WTC11 (cell line): ENCODE results near the gene ISG15. TPM values are rescaled to one million over a fixed set of nuclear protein-coding genes. Genes with fewer than 3 reads are reported as not detected.
A peak's percentile ranks its signal among the peaks of the same experiment; 100 is the strongest.

Experiments used
- ATAC-seq: fragments of 200-7000 bp; cut with Tn5 transposase; 2 replicates; pipeline ENCODE4 v1.10.0; 2021; ENCODE audit warnings: mild to moderate bottlenecking, moderate library complexity
- CTCF ChIA-PET: fragments of 300-600 bp; sonication (Branson Sonifier 250); formaldehyde crosslinking; loops from one replicate; lab custom pipeline; 2021; ENCODE audit warnings: antibody characterized with exemption; lab: Charles Lee
- POLR2A ChIA-PET: fragments of 350-600 bp; sonication (Branson Sonifier 250); formaldehyde crosslinking; loops from one replicate; lab custom pipeline; 2021; ENCODE audit warnings: antibody characterized with exemption; lab: Charles Lee
- DNase-seq: peaks from one replicate; pipeline ENCODE4 v3.0.0; 2021; ENCODE audit warnings: low spot score
- H3K27ac Mint-ChIP-seq: 2 replicates; pipeline ENCODE4 v1.8.0; 2021; ENCODE audit warnings: mixed read lengths
- H3K27me3 Mint-ChIP-seq: 2 replicates; pipeline ENCODE4 v1.8.0; 2021; ENCODE audit warnings: low read depth, mild to moderate bottlenecking, moderate library complexity, mixed read lengths
- H3K36me3 Mint-ChIP-seq: 2 replicates; pipeline ENCODE4 v1.8.0; 2021; ENCODE audit warnings: mixed read lengths
- H3K4me1 Mint-ChIP-seq: 2 replicates; pipeline ENCODE4 v1.8.0; 2022; ENCODE audit warnings: mixed read lengths
- H3K4me3 Mint-ChIP-seq: 2 replicates; pipeline ENCODE4 v1.8.0; 2021; ENCODE audit warnings: mild to moderate bottlenecking, moderate library complexity, mixed read lengths
- H3K9me3 Mint-ChIP-seq: 2 replicates; pipeline ENCODE4 v1.8.0; 2021; ENCODE audit warnings: mixed read lengths
- ATF2 ChIP-seq: sonication (generic); formaldehyde crosslinking; IDR thresholded peaks from 2 replicates; pipeline ENCODE4 v1.8.1; 2022; ENCODE audit warnings: low read depth, missing genetic modification reagents, borderline replicate concordance
- CREM ChIP-seq: sonication (generic); formaldehyde crosslinking; IDR thresholded peaks from 2 replicates; pipeline ENCODE4 v1.8.1; 2022; ENCODE audit warnings: mild to moderate bottlenecking, missing genetic modification reagents, moderate library complexity
- CTCF ChIP-seq: fragments of 200-600 bp; IDR thresholded peaks from 2 replicates; pipeline ENCODE4 v1.8.0; 2022; ENCODE audit warnings: antibody characterized with exemption
- ELF4 ChIP-seq: sonication (generic); formaldehyde crosslinking; IDR thresholded peaks from 2 replicates; pipeline ENCODE4 v1.8.1; 2022; ENCODE audit warnings: low read depth, mild to moderate bottlenecking, moderate library complexity, missing genetic modification reagents
- ETV6 ChIP-seq: sonication (generic); formaldehyde crosslinking; IDR thresholded peaks from 2 replicates; pipeline ENCODE4 v1.8.1; 2022; ENCODE audit warnings: mild to moderate bottlenecking, missing genetic modification reagents
- FOXK1 ChIP-seq: sonication (generic); formaldehyde crosslinking; IDR thresholded peaks from 2 replicates; pipeline ENCODE4 v1.8.0; 2022; ENCODE audit warnings: mild to moderate bottlenecking, moderate library complexity, missing genetic modification reagents
- MXD4 ChIP-seq: fragments of 250-450 bp; sonication (Bioruptor Pico); IDR thresholded peaks from 2 replicates; pipeline ENCODE4 v1.8.0; 2021; ENCODE audit warnings: mild to moderate bottlenecking, moderate library complexity, borderline replicate concordance
- NFE2L1 ChIP-seq: sonication (generic); formaldehyde crosslinking; IDR thresholded peaks from 2 replicates; pipeline ENCODE4 v1.8.1; 2023; ENCODE audit warnings: missing genetic modification reagents
- OVOL2 ChIP-seq: fragments of 250-450 bp; sonication (Bioruptor Pico); IDR thresholded peaks from 2 replicates; pipeline ENCODE4 v1.9.0; 2021; ENCODE audit warnings: mild to moderate bottlenecking, borderline replicate concordance
- RORB ChIP-seq: fragments of 250-450 bp; sonication (Bioruptor Pico); IDR thresholded peaks from 2 replicates; pipeline ENCODE4 v1.9.0; 2021; ENCODE audit warnings: mild to moderate bottlenecking
- TEAD1 ChIP-seq: sonication (generic); formaldehyde crosslinking; IDR thresholded peaks from 2 replicates; pipeline ENCODE4 v1.8.0; 2022; ENCODE audit warnings: mild to moderate bottlenecking, missing genetic modification reagents
- ZNF232 ChIP-seq: sonication (generic); formaldehyde crosslinking; IDR thresholded peaks from 2 replicates; pipeline ENCODE4 v1.8.0; 2022; ENCODE audit warnings: mild to moderate bottlenecking, missing genetic modification reagents
- ZNF317 ChIP-seq: sonication (generic); formaldehyde crosslinking; IDR thresholded peaks from 2 replicates; pipeline ENCODE4 v1.8.1; 2023; ENCODE audit warnings: low read depth, mild to moderate bottlenecking, moderate library complexity, missing genetic modification reagents, borderline replicate concordance
- ZNF416 ChIP-seq: fragments of 250-450 bp; sonication (Bioruptor Pico); IDR thresholded peaks from 2 replicates; pipeline ENCODE4 v1.9.0; 2021; ENCODE audit warnings: mild to moderate bottlenecking, inconsistent platforms
- ZNF671 ChIP-seq: fragments of 250-450 bp; sonication (Bioruptor Pico); IDR thresholded peaks from 2 replicates; pipeline ENCODE4 v1.8.0; 2021; ENCODE audit warnings: mild to moderate bottlenecking
- total RNA-seq: library from RNA; stranded (reverse); gene quantifications from 3 replicates; pipeline ENCODE4 v1.2.3, GENCODE V29; 2021
- TF ChIP-seq, protein P1 (sequence below): sonication (generic); formaldehyde crosslinking; IDR thresholded peaks from 2 replicates; pipeline ENCODE4 v1.8.1; 2022; ENCODE audit warnings: mild to moderate bottlenecking, missing genetic modification reagents, moderate library complexity, borderline replicate concordance
- TF ChIP-seq, protein P2 (sequence below): sonication (generic); formaldehyde crosslinking; IDR thresholded peaks from 2 replicates; pipeline ENCODE4 v1.8.0; 2023; ENCODE audit warnings: mild to moderate bottlenecking, missing genetic modification reagents
- TF ChIP-seq, protein P3 (sequence below): sonication (generic); formaldehyde crosslinking; IDR thresholded peaks from 2 replicates; pipeline ENCODE4 v1.8.1; 2023; ENCODE audit warnings: mild to moderate bottlenecking, missing genetic modification reagents
- TF ChIP-seq, protein P4 (sequence below): sonication (generic); formaldehyde crosslinking; IDR thresholded peaks from 2 replicates; pipeline ENCODE4 v1.8.0; 2023; ENCODE audit warnings: missing genetic modification reagents, mild to moderate bottlenecking, borderline replicate concordance
- TF ChIP-seq, protein P5 (sequence below): sonication (generic); formaldehyde crosslinking; IDR thresholded peaks from 2 replicates; pipeline ENCODE4 v1.8.1; 2023; ENCODE audit warnings: mild to moderate bottlenecking, missing genetic modification reagents, moderate library complexity

Gene ISG15
- total RNA-seq, 1 experiment from 2014 or later, result 29.5 TPM

- Mint-ChIP-seq H3K4me3 (peak overlapping the region; percentile 60), H3K9me3 (no peaks in the 10 kb centered on the region), H3K27me3 (peaks cover 24% of the 10 kb centered on the region), H3K36me3 (peaks cover 5% of the 10 kb centered on the region; the same call in 1 of the 2 replicates), H3K4me1 (peaks cover 10% of the 10 kb centered on the region), H3K27ac (no peak overlapping the region)
- CTCF ChIA-PET, result interaction anchor here (0.7 to 4.3 kb wide), 20 partner anchors 8 to 259 kb away, joined by 3 to 57 read pairs (median 8); partner anchors contain the start of genes AGRN, HES4, ISG15 and PERM1
- peak; percentile 2; the same call in 1 of the 2 replicates for ATAC-seq
- POLR2A ChIA-PET, result interaction anchor here (0.6 to 2.0 kb wide), 2 partner anchors 13 to 266 kb away, joined by 3 to 9 read pairs; partner anchors contain the start of gene AGRN
- TF ChIP-seq TEAD1 (no peak), NFE2L1 (CRISPR knock-in tag) (no peak), FOXK1 (no peak), ETV6 (CRISPR knock-in tag) (no peak)
- DNase-seq, result peak; percentile 41
These were observed 19.1 kb downstream of the ISG15 start for GRCh38 chr1:1032424-1032823.

DNA sequence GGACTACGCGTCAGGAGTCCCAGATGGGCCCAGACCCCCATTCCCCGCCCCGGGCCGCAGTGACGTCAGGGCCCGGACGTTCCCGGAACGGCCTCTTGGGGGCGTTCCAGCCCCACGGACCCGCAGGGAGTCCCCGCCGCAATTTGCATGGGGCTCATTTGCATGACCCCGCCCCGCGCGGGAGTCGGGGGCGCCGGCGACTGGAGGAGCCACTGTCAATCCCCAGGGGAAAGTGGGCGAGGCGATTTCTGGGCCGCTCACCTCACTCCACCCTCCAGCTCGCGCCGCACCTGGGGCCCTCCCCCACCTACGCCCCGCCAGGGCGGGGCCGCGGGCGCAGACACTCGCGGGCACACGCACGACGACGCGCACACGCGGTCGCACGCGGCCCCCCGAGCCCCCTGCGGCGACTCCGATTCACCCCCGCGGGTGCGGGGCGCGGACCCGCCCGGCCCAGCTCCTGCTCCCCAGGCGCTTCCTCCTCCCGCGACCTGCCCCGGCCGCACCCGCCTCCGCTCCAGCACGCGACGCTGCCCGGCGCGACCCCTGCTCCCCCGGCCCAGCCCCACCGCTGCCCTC lies 19.8 kb downstream of the ISG15 start:
- peak; percentile 90 for ATAC-seq
- peak; percentile 98 for DNase-seq
- CTCF ChIA-PET, result interaction anchor here (0.6 to 4.3 kb wide), 38 partner anchors 8 to 272 kb away, joined by 3 to 57 read pairs (median 4); partner anchors contain the start of genes AGRN, HES4, ISG15 and PERM1
- H3K27ac Mint-ChIP-seq, result no peak overlapping the region
- no peaks in the 10 kb centered on the region for H3K9me3 Mint-ChIP-seq
- H3K27me3 Mint-ChIP-seq, result peaks cover 31% of the 10 kb centered on the region
- H3K4me1 Mint-ChIP-seq, result peaks cover 10% of the 10 kb centered on the region
- H3K36me3 Mint-ChIP-seq, result peaks cover 5% of the 10 kb centered on the region; the same call in 1 of the 2 replicates
- POLR2A ChIA-PET, result interaction anchor here (0.6 to 2.0 kb wide), 4 partner anchors 12 to 265 kb away, joined by 3 to 9 read pairs (median 3); partner anchors contain the start of genes AGRN and C1orf159
- H3K4me3 Mint-ChIP-seq, result 0 out of 2 replicates have a peak overlapping the region, but pooled peaks have one; percentile 22
- TF ChIP-seq, protein P1, sequence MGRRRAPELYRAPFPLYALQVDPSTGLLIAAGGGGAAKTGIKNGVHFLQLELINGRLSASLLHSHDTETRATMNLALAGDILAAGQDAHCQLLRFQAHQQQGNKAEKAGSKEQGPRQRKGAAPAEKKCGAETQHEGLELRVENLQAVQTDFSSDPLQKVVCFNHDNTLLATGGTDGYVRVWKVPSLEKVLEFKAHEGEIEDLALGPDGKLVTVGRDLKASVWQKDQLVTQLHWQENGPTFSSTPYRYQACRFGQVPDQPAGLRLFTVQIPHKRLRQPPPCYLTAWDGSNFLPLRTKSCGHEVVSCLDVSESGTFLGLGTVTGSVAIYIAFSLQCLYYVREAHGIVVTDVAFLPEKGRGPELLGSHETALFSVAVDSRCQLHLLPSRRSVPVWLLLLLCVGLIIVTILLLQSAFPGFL (CRISPR knock-in tag), result no peak
- no peak for TF ChIP-seq NFE2L1 (CRISPR knock-in tag)
- TF ChIP-seq, protein P2, sequence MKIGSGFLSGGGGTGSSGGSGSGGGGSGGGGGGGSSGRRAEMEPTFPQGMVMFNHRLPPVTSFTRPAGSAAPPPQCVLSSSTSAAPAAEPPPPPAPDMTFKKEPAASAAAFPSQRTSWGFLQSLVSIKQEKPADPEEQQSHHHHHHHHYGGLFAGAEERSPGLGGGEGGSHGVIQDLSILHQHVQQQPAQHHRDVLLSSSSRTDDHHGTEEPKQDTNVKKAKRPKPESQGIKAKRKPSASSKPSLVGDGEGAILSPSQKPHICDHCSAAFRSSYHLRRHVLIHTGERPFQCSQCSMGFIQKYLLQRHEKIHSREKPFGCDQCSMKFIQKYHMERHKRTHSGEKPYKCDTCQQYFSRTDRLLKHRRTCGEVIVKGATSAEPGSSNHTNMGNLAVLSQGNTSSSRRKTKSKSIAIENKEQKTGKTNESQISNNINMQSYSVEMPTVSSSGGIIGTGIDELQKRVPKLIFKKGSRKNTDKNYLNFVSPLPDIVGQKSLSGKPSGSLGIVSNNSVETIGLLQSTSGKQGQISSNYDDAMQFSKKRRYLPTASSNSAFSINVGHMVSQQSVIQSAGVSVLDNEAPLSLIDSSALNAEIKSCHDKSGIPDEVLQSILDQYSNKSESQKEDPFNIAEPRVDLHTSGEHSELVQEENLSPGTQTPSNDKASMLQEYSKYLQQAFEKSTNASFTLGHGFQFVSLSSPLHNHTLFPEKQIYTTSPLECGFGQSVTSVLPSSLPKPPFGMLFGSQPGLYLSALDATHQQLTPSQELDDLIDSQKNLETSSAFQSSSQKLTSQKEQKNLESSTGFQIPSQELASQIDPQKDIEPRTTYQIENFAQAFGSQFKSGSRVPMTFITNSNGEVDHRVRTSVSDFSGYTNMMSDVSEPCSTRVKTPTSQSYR (CRISPR knock-in tag), result no peak
- TF ChIP-seq OVOL2, result no peak
- no peak for TF ChIP-seq MXD4
- TF ChIP-seq, protein P3, sequence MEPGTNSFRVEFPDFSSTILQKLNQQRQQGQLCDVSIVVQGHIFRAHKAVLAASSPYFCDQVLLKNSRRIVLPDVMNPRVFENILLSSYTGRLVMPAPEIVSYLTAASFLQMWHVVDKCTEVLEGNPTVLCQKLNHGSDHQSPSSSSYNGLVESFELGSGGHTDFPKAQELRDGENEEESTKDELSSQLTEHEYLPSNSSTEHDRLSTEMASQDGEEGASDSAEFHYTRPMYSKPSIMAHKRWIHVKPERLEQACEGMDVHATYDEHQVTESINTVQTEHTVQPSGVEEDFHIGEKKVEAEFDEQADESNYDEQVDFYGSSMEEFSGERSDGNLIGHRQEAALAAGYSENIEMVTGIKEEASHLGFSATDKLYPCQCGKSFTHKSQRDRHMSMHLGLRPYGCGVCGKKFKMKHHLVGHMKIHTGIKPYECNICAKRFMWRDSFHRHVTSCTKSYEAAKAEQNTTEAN (CRISPR knock-in tag), result peak; percentile 24; the same call in 1 of the 2 replicates
- TF ChIP-seq, protein P4, sequence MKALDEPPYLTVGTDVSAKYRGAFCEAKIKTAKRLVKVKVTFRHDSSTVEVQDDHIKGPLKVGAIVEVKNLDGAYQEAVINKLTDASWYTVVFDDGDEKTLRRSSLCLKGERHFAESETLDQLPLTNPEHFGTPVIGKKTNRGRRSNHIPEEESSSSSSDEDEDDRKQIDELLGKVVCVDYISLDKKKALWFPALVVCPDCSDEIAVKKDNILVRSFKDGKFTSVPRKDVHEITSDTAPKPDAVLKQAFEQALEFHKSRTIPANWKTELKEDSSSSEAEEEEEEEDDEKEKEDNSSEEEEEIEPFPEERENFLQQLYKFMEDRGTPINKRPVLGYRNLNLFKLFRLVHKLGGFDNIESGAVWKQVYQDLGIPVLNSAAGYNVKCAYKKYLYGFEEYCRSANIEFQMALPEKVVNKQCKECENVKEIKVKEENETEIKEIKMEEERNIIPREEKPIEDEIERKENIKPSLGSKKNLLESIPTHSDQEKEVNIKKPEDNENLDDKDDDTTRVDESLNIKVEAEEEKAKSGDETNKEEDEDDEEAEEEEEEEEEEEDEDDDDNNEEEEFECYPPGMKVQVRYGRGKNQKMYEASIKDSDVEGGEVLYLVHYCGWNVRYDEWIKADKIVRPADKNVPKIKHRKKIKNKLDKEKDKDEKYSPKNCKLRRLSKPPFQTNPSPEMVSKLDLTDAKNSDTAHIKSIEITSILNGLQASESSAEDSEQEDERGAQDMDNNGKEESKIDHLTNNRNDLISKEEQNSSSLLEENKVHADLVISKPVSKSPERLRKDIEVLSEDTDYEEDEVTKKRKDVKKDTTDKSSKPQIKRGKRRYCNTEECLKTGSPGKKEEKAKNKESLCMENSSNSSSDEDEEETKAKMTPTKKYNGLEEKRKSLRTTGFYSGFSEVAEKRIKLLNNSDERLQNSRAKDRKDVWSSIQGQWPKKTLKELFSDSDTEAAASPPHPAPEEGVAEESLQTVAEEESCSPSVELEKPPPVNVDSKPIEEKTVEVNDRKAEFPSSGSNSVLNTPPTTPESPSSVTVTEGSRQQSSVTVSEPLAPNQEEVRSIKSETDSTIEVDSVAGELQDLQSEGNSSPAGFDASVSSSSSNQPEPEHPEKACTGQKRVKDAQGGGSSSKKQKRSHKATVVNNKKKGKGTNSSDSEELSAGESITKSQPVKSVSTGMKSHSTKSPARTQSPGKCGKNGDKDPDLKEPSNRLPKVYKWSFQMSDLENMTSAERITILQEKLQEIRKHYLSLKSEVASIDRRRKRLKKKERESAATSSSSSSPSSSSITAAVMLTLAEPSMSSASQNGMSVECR (CRISPR knock-in tag), result no peak
- TF ChIP-seq, protein P5, sequence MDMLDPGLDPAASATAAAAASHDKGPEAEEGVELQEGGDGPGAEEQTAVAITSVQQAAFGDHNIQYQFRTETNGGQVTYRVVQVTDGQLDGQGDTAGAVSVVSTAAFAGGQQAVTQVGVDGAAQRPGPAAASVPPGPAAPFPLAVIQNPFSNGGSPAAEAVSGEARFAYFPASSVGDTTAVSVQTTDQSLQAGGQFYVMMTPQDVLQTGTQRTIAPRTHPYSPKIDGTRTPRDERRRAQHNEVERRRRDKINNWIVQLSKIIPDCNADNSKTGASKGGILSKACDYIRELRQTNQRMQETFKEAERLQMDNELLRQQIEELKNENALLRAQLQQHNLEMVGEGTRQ (CRISPR knock-in tag), result no peak
- TF ChIP-seq ZNF416 (CRISPR knock-in tag), result peak; percentile 10; the same call in 1 of the 2 replicates
- no peak for TF ChIP-seq ATF2 (CRISPR knock-in tag)
- TF ChIP-seq CTCF, result peak; percentile 76
- no peak for TF ChIP-seq ELF4 (CRISPR knock-in tag)
- TF ChIP-seq RORB (CRISPR knock-in tag), result no peak
- TF ChIP-seq ZNF671 (CRISPR knock-in tag), result no peak
- TF ChIP-seq CREM (CRISPR knock-in tag), result peak; percentile 79; the same call in 1 of the 2 replicates
- TF ChIP-seq ZNF232 (CRISPR knock-in tag), result no peak
- TF ChIP-seq ZNF317 (CRISPR knock-in tag), result no peak
